HFF-Myc (cell line): ENCODE measurements around the gene RPL38.

Source experiments
- DNase-seq: peaks from one replicate; pipeline ENCODE4 v3.0.0-alpha.2; 2011; ENCODE audit warnings: low read depth; ENCODE audit errors: extremely low read depth
- H3K4me3 ChIP-seq: replicated peaks from 2 replicates; pipeline ENCODE4 v1.5.1; 2011; ENCODE audit warnings: low read depth, mild to moderate bottlenecking, control low read depth, low read length
- TF ChIP-seq, protein P1 (sequence below): IDR thresholded peaks from 2 replicates; pipeline ENCODE4 v1.5.1; 2012; ENCODE audit warnings: mild to moderate bottlenecking, low read depth, low read length, control low read depth; ENCODE audit errors: missing control alignments

Gene RPL38

GRCh38 chr17:74190807-74191406 lies 12.6 kb upstream of the RPL38 start:
- DNase-seq = no peak
- no peak overlapping the region for H3K4me3 ChIP-seq
- TF ChIP-seq, protein P1, sequence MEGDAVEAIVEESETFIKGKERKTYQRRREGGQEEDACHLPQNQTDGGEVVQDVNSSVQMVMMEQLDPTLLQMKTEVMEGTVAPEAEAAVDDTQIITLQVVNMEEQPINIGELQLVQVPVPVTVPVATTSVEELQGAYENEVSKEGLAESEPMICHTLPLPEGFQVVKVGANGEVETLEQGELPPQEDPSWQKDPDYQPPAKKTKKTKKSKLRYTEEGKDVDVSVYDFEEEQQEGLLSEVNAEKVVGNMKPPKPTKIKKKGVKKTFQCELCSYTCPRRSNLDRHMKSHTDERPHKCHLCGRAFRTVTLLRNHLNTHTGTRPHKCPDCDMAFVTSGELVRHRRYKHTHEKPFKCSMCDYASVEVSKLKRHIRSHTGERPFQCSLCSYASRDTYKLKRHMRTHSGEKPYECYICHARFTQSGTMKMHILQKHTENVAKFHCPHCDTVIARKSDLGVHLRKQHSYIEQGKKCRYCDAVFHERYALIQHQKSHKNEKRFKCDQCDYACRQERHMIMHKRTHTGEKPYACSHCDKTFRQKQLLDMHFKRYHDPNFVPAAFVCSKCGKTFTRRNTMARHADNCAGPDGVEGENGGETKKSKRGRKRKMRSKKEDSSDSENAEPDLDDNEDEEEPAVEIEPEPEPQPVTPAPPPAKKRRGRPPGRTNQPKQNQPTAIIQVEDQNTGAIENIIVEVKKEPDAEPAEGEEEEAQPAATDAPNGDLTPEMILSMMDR = no peak

- no peak for DNase-seq
- no peak overlapping the region for H3K4me3 ChIP-seq
- TF ChIP-seq, protein P1 = no peak
These were observed 10.3 kb upstream of the RPL38 start for GRCh38 chr17:74192950-74193781.

DNA sequence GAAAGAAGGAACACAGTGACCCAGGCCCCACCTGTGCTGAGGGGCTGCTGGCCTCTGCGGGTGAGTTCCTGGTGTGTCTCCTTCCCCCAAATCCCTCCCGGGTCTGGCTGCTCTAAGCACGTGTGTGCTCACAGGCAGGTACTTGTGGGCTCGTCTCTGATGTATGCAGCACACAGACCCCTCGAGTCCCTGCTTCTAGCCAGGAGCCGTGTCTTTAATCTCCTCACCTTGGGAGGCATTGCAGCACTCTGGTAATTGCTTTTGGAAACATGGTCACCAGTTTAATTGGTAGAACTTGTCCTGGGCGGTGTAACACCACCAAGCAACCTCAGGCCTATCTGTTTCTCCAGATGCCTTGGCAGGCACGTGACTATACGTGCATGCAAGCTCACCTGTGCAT lies 8.8 kb upstream of the RPL38 start:
- TF ChIP-seq, protein P1 = no peak
- no peak overlapping the region for H3K4me3 ChIP-seq
- DNase-seq = no peak

DNA sequence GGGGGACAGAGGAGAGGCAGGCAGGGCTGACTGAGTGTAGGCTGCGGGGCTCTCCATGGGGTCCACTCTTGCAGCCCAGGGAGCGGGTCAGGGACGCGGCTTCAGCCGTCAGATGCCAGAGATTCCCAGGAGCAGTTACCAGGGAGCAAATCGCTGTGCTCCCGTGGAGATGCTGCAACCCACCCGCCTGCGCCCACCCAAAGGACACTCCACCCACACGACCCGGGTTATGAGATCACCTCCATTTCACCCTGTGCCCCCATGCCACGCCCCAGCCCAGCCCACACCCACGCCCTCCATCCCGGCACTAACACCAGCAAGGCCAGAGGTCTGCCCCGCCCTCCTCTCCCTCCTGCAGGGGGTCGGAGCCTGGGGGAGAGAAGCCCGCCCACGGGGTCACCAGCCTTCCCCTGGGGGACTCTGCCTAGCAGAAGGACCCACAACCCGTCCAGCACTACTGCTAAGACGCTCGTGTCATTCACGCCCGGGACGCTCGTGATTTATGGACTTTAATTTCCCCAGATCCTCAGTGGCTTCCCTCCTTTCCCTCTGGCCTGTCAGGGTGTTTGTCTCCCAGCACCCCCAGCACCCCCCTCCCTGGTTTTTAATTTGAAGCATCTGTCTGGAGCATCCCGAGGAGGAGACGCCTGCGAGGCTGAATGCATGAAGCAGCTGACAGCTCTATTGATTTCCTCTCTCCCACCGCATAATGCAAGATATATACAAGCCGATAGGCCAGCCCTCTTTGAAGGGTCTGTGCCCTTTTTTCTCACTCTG lies 6.7 kb upstream of the RPL38 start:
- TF ChIP-seq, protein P1 = no peak
- DNase-seq = no peak
- H3K4me3 ChIP-seq = no peak overlapping the region

- H3K4me3 ChIP-seq = no peak overlapping the region
- TF ChIP-seq, protein P1 = no peak
- no peak for DNase-seq
These were observed 5.7 kb upstream of the RPL38 start for GRCh38 chr17:74197801-74198200.

GRCh38 chr17:74198694-74199093 lies 4.8 kb upstream of the RPL38 start:
- TF ChIP-seq, protein P1 = no peak
- no peak overlapping the region for H3K4me3 ChIP-seq
- DNase-seq = no peak
